Eye (tissue), 1 donor: ENCODE data around the gene FMNL2.
"Not testable (repeated sequence)": the region's sequence is repeated elsewhere in the genome, so short reads cannot be mapped to it uniquely, and the experiment has no call there.

Experiments
- DNase-seq: peaks from one replicate; pipeline ENCODE4 v3.0.0-alpha.2; 2015

Gene FMNL2

DNA sequence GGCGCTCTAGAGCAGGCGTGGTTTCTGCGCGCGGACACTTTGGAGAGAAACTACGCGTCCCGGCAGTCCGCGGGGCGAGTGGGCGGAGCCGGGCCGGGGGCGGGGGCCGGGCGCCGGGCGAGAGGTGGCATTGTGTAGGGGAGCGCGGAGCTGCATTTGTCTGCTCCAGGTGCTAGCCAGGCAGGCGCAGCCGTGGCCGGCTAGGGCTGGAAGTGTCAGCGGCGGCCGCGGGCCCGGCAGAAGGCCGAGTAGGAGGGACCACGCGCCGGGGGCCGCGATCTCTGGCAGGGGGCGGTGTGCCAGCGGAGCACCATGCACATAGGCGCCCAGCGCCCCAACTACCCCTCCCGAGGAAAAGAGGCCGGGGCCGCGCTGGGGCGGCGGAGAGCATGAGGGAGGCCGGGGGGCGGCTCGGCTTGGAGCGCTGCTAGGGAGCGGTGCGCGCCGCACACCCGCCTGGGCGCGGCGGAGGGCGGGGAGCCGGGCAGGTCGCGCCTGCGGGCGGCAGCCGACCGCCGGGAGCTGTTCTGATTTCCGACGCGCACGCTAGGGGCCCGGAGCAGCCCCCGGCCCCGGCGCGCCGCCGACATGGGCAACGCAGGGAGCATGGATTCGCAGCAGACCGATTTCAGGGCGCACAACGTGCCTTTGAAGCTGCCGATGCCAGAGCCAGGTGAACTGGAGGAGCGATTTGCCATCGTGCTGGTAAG, at the start of gene FMNL2:
Gene FMNL2, plus strand, starts transcription at position 159 of the 710 bp plus-strand sequence.
- DNase-seq: peak; percentile 95

DNA sequence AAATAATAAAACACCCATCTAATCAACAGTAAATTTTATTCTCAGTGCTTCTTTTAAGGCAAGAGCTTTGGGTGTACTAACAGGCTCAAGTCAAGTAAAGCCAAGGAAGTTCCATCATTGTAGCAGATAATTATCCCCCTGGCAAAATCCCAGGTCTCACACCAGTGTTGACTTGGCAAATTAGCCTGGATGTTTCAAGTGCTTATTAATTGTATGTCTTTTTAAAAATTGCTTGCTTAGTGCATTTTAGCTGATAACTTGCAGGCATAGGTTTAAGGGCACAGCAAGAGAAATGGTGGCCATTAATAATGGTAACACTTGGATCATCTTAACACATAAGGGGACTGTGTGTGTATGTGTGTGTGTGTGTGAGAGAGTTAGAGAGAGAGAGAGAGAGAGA, 42.0 kb upstream of the FMNL2 start:
- no peak for DNase-seq

DNA sequence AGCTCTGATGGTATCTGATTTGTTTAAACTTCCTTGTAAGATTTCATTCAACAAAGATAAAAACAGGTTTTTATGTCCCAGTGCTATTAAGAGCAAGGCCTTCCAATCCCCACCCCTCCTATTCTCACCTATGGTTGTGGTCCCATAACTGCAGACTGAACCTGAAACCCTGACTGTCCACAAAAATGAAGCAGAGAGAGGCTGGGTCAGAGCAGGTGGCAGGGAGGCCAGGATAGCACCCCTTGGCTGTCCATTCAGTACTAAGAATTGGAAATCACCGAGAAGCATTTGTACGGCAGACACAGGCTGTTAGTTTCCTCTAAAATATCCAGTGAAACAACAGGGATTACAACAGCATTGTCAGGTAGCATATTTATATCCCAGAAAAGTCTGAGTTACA, 37.3 kb upstream of the FMNL2 start:
- DNase-seq: no peak

DNA sequence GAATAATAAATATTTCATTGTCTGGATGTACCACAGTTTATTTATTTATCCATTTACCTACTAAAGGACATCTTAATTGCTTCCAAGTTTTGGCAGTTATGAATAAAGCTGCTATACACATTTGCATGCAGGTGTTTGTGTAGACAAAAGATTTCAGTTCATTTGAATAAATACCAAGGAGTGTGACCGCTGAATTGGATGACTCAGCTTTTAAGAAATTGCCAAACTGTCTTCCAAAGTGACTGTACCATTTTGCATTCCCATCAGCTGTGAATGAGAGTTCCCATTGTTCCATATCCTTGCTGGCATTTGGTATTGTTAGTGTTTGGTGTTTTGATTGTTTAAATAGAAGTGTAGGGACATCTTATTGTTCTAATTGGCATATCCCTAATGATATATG, 36.2 kb upstream of the FMNL2 start:
- no peak for DNase-seq

DNA sequence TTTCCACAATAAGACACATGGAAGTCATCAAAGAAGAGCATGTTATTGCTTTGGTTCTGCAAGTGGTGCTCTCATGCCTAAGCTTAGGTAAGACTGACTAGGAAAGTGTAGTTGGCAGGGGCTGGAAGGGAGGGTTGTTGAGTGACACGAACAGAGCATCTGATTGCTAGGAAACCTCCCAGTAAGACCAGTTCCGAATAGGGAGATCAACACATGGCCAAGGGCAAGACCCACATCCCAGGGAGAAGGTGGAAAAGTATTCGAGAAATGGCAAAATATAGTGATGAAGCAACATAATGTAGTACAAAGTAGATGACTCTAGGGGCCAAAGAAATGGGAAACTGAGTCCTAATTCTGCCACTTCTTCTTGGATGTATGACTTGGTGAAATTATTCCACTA, 33.8 kb upstream of the FMNL2 start:
- no peak for DNase-seq

DNA sequence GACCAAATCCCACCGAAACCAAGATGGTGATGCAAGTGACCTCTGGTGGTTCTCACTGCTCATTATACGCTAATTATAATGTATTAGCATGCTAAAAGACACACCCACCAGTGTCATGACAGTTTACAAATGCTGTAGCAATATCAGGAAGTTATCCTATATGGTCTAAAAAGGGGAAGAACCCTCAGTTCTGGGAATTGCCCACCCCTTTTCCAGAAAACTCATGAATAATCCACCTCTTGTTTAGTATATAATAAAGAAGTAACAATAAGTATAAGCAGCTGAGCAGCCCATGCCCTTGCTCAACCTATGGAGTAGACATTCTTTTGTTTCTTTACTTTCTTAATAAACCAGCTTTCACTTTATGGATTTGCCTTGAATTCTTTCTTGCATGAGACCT, 31.0 kb upstream of the FMNL2 start:
- no peak for DNase-seq

DNA sequence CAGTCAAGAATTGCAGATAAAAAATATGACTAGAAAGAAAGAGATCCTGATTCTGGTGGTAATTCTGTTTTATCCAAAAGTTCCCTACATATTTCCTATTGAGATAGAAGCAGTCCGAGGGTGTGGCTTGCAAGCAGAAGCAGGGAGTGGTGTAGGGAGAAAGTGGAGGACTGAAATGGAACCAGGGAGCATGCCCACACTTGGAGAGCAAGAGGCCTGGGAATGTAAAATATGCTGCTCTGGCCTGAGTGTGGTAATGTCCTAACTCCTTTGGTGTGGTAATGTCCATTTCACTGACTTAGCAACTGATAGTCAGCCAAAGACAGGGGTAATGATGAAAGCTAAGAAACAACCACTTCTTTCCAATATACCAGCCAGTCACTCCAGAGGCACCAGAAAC, 30.1 kb upstream of the FMNL2 start:
- no peak for DNase-seq

DNA sequence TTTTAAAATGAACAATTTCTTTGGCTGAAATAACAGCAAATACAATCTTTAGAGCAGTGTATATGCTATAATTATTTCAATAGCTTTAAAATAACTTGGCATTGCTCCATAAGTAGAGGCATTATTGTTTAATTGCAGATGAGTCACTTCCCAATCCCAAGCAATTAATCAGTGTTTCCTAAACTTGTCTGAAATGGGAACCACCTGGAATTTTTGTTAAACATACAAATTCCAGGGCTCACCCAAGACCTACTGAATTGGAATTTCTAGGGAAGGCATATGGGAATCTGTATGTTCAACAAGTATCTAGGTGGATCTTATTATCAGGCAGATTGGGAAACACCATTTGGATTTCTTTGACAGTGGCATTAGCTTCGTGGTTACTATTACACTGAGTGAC, 27.1 kb upstream of the FMNL2 start:
- no peak for DNase-seq

DNA sequence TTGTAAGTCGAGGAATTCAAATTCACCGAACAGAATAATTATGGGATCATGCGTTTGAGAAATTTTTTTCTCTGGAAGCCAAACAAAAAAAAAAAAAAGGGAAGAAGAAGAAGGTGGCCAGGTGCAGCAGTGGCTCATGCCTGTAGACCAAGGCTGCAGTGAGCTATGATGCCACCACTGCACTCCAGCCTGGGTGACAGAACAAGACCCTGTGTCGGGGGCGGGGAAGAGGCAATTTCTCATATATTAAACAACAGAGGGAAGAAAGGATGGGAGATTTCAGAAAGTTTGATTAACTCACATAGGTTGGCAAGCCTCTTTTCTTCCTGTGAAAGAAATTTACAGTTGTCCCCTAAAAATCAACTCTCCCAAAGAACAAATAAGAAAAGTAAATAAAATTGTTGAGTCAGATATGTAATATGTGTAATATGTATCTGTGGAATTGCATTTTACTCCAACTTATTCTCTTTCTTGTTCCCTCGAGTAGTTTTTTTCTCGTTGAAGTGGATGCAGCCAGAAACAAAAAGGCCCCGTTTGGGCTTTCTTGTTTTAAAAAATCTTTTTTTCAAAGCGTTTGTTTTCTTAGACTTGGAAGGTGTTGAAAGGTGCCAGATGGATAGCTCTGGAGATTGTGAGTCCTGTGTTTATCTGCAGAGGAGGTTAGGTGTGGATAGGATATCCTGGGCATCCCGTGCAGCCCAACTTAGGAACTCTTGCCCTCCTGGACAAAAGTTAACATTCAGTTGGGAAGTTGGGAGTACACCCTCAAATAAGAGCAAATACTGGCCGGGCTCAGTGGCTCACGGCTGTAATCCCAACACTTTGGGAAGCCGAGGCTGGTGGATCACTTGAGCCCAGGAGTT, 25.4 kb upstream of the FMNL2 start:
- no peak for DNase-seq

DNA sequence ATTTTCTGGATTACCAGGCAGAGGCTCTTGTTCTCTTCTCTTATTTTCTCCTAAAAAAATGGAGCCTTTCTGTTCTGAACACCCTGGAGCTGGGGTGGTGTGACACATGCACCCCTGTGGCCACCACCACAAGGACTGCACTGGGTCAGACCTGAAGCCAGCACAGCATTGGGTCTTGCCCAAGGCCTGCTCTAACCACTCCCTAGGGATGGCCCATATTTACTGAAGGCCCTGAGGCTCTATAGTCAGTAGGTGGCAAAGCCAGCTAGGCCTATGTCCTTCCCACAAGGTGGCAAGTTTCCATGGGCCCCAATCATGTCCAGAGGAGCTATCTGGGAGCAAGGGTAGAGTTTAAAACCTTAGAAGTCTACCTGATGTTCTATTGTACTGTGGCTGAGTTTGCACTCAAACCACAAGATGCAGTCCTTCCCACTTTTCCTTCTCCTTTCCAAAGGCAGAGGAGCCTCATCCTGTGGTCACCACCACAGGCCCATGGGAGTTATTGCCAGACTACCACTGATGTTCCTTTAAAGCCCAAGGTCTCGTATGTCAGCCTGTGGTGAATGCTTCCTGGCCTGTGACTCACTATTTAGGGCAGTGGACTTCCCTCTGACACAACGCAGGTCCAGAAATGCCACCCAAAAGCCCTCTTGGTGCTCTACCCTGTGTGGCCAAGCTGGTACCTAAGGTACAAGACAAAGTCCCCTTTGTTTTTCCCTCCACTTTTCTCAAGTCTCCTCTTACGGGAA, 15.0 kb upstream of the FMNL2 start:
- DNase-seq: no peak

DNA sequence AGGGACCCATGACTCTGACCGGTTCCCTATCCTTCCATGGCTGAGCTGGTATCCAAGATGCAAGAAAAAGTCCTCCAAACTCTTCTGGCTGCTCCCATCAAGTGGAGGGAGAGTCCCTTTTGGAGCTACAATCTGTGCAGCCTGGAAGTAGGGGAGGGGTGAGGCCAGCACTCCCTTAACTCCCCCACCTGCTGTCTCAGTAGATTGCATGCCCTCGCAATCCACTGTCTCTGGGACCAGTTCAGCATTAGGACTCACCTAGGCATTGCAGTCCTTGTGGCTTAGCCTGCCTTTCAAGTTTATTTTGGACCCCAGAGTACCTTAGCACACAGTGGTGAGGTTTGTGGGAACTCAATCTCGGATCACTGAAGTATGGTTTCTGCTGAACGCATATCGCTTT, 14.2 kb upstream of the FMNL2 start:
- DNase-seq: no peak

DNA sequence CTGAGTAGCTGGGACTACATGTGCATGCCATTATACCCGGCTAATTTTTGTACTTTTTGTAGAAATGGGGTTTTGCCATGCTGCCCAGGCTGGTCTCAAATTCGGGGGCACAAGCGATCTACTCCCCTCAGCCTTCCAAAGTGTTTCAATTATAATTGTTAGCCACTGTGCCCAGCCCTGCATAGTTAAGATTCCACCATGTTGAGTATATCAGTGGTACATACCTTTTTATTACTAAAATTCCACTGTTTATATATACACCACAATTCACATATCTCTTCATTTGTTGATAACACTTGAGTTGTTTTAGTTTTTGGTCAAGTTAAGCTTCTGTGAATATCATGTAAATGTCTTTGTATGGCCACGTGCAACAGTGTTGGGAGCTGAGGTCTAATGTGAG, 12.8 kb upstream of the FMNL2 start:
- no peak for DNase-seq

DNA sequence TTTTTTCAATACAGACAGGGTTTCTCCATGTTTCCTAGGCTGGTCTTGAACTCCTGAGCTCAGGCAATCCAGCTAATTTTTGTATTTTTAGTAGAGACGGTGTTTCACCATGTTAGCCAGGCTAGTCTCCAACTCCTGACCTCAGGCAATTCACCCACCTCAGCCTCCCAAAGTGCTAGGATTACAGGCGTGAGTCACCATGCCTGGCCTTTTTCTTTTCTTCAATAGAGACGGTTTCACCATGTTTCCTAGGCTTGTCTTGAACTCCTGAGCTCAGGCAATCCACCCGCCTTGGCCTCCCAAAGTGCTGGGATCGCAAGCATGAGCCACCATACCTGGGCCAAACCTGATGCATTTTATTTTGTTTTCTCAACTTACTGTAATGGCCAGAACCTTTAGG, 9.8 kb upstream of the FMNL2 start:
- DNase-seq: not testable (repeated sequence)

DNA sequence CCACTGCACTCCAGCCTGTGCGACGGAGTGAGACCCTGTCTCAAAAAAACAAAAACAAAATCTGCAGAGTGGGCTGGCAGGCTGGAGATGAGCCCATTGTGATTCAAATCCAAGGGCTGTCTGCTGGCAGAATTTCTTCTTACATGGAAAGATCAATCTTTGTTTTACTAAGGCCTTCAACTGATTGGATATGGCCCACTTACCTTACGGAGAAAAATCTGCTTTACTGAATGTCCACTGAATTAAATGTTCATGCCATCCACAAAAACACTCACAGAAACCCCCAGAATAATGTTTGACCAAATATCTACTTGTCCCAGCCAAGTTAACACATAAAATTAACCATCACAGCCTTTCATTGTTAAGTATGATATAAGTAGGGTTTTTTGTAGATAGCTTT, 8.3 kb upstream of the FMNL2 start:
- DNase-seq: no peak

DNA sequence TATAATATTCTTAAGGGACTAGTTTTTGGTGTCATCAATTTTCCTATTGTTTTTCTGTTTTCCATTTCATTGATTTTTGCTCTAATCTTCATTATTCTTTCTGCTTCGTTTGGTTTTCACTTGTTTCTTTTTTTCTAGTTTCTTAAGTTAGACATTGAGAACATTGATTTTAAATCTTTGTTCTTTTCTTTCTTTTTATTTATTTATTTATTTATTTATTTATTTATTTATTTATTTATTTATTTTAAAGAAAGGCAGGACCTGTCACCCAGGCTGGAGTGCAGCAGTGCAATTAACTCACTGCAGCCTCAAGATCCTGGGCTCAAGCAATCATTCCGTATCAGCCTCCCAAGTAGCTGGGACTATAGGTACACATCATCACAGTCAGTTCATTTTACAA, 7.0 kb upstream of the FMNL2 start:
- DNase-seq: no peak

DNA sequence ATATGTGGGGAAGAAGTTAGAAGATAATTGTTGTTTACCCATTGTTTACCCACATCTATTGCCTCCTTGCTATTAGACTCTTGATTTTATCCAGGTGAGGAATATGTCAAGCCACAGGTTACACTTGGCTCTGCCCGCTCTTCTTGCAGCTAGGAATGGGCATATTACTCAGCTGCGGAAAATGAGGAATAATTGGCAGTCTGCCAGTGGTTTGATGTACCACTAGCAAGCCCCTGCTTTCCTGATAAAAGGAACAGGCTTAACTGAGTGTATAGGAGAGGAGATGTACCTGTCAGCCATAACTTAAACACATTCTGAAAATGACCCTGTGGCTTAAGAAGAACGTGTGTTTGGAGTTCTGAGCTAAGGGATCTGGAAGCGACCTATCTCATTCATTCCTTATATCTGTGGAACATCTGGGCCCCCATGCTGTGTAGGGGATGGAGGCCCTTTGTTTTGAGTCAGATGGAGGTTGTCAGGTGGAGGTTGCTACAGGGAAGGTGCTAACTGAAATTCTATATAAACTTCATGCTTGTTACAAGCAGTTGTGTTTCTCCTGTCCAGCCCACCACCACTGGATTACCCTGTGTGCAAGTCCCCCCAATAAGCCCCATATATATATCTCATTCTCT, 4.6 kb upstream of the FMNL2 start:
- DNase-seq: no peak

DNA sequence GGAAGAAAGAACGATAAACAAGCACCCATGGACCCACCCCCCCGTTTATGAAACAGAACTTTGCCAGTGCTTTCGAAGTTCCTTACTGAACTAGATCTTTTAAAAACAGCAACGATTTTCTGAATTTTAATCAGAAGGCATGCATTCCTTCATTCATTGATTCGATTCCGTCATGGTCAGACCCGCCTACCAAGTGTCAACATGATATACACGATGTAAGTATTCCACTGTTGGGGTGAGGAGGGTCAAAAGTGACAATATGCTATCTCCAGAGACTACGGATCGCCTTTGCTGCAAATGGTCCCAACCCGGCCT, 316 bp upstream of the FMNL2 start:
- no peak for DNase-seq

DNA sequence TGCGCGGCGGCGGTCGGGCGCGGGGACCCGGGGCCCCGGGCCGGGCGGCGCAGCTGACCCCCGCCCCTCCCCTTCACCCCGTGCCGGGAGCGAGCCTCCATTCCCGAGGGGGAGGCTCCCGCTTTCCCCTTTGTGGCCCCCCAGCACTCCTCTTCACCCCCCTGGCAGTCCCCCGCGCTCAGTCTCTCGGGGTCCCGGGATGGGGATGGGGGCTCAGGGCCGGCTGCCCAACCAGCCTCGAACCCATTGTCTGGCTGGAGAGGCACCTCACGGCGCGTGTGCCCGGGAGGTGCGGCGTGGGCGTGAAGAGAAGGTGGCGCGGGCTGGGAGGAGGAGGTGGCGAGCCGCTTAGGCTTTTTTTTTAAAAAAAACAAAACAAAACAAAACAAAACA, 748 bp downstream of the FMNL2 start:
- no peak for DNase-seq

DNA sequence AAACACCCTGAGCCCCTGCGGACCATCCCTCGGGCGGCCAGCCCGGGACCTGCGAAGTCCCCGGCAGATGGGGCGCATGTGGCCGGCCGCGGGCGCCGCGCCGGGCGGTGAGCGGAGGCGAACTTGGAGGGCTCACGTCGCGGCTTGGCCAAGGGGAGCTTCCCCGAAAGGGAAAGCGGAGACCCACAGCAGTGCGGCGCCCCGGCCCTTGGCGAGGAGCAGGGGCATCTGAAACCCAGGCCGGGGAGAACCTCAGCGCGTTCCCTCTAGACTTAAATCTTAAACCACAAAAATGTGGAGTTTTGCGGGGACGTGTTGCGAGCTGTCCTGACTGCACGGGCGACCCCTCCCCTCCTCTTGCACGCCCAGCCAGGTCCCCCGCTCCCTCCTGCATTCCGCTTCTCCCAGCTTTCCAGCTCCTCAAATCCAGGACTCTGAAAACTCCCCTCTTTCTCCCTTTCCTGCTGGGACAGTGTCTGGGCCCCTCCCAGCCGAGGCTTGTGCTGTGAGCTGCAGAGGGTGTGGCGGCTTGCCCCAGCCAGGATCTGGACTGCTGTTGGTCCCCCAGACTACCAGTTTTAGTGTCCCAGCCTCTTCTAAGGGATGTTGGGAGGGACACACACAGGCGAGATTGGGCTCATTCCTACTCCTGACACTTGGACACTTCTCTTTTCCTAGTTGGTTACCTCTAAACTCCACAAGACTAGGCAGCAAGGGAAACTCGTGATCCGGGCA, 1.3 kb downstream of the FMNL2 start:
- peak; percentile 83 for DNase-seq

DNA sequence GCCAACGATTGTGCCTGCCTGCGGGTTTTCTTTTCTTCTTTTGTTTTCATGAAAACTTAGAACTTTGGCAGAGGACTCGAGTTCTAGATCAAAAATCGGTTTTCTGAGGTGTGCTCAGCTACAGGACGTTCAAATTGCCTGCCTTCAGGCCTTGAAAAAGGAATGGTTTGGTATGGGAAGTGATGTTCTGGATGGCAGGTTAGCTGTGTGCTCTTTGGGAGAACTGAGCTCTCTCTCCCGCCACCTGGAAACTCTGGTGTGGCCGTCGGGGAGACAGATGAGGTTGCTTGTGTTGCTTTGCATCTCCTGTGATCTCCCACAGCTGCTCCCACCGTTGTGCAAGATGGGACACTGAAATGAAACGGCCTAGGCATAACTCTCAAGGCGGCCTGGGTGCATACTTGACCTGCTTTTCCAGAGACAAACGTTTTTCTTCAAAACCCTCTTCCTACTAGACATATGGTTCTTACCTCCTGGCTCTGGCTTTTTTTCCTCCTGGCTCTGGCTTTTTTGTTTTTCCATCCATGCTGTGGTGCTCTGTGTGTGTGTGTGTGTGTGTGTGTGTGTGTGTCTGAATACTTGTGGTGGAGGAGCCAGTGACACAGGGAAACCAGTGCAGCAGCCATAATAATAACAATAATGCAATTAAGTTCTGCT, 2.0 kb downstream of the FMNL2 start:
- DNase-seq: peak; percentile 79

DNA sequence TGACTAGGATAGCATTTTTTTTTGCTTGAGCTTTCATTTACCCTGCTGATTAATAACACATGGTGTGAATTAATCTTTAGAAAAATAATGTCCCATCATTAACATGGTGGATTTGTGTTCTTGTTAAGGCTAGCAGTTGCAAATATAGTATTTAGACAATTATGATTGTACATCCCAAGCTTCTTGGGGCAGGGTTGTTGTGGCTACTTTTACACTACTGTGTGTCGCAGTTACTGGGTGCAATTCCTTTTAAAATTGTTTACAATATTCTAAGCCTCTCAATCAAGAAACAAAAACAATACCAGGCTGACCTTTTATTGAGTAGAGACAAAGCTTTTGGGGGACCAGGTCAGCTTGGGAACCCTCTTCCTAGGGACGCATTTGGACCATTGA, 2.5 kb downstream of the FMNL2 start:
- DNase-seq: no peak
